ENCODE data around the gene ATP9B. TPM values are rescaled to one million over a fixed set of nuclear protein-coding genes. Genes with fewer than 3 reads are reported as not detected.

ATP9B gene
- polyA plus RNA-seq, 1 of the 3 experiments (the other 2 are of a cell fraction) = 11.2 TPM

GRCh38 chr18:79387615-79388014, 318.4 kb downstream of the ATP9B start:
- Histone ChIP-seq H4K20me1 (ENCODE audit: insufficient read depth) (no peaks in the 10 kb centered on the region), H2AFZ (ENCODE audit: low read depth) (no peak overlapping the region), H3K4me2 (no peak overlapping the region), H3K4me3 (ENCODE audit: low read depth in 2 of 2, low read length in 1 of 2) (no peak overlapping the region), H3K27ac (ENCODE audit: low read depth in 2 of 2, low read length in 1 of 2) (no peak overlapping the region), H3K36me3 (replicated peaks in 1 of 2; ENCODE audit: control insufficient read depth in 1 of 2, insufficient read depth in 2 of 2, low read length in 1 of 2) (no peaks in the 10 kb centered on the region), H3K4me1 (ENCODE audit: control insufficient read depth in 1 of 2, insufficient read depth in 2 of 2, low read depth in 1 of 2, low read length in 1 of 2) (no peaks in the 10 kb centered on the region; a peak in 1 of 4 replicates), H3K27me3 (ENCODE audit: insufficient read depth) (peaks cover 95% of the 10 kb centered on the region), H3K9me2 (no peaks in the 10 kb centered on the region), H3K9me3 (no peaks in the 10 kb centered on the region), H3F3A (replicated peaks; ENCODE audit: insufficient read depth) (no peaks in the 10 kb centered on the region), H3K79me2 (ENCODE audit: insufficient read depth) (no peaks in the 10 kb centered on the region), H3K9ac (no peak overlapping the region)
- POLR2A ChIA-PET = no interaction called here
- TF ChIP-seq TCF12 (IDR thresholded peaks at IDR 0.05) = no peak
- TF ChIP-seq RFX5 (IDR thresholded peaks at IDR 0.05; ENCODE audit: low read length) = no peak
- TF ChIP-seq POLR2AphosphoS5 (IDR thresholded peaks at IDR 0.05; ENCODE audit: low read depth, low read length) = no peak
- no peak for TF ChIP-seq EP300 (IDR thresholded peaks at IDR 0.05; ENCODE audit: borderline replicate concordance in 1 of 2, low read depth in 1 of 2, low read length in 1 of 2)
- no peak for TF ChIP-seq FOXJ3 (CRISPR knock-in tag; IDR thresholded peaks at IDR 0.05)
- no peak for TF ChIP-seq USF2 (IDR thresholded peaks at IDR 0.05; ENCODE audit: borderline replicate concordance, low read depth, low read length)
- TF ChIP-seq TAF1 (IDR thresholded peaks at IDR 0.05; ENCODE audit: borderline replicate concordance, low read depth, low read length) = no peak
- TF ChIP-seq RXRA (IDR thresholded peaks at IDR 0.05; ENCODE audit: borderline replicate concordance, low read depth) = no peak
- no peak for TF ChIP-seq TEAD4 (IDR thresholded peaks at IDR 0.05; ENCODE audit: borderline replicate concordance, insufficient read depth)
- WGBS (ENCODE audit: low lambda C conversion rate) = 8% methylated on average over 9 of the region's 11 CpGs
- CTCF ChIA-PET = no interaction called here
- no peak for DNase-seq

- Histone ChIP-seq H3K27me3 (ENCODE audit: insufficient read depth) (peaks cover 95% of the 10 kb centered on the region), H3K79me2 (ENCODE audit: insufficient read depth) (no peaks in the 10 kb centered on the region), H3F3A (replicated peaks; ENCODE audit: insufficient read depth) (no peaks in the 10 kb centered on the region), H3K4me2 (no peak overlapping the region), H3K4me3 (ENCODE audit: low read depth in 2 of 2, low read length in 1 of 2) (no peak overlapping the region), H3K27ac (ENCODE audit: low read depth in 2 of 2, low read length in 1 of 2) (no peak overlapping the region), H3K36me3 (replicated peaks in 1 of 2; ENCODE audit: control insufficient read depth in 1 of 2, insufficient read depth in 2 of 2, low read length in 1 of 2) (no peaks in the 10 kb centered on the region), H3K9ac (no peak overlapping the region), H3K9me2 (no peaks in the 10 kb centered on the region), H2AFZ (ENCODE audit: low read depth) (no peak overlapping the region), H4K20me1 (ENCODE audit: insufficient read depth) (no peaks in the 10 kb centered on the region), H3K9me3 (no peaks in the 10 kb centered on the region), H3K4me1 (ENCODE audit: control insufficient read depth in 1 of 2, insufficient read depth in 2 of 2, low read depth in 1 of 2, low read length in 1 of 2) (no peaks in the 10 kb centered on the region; a peak in 1 of 4 replicates)
- DNase-seq = no peak
- 0% methylated on average over 6 of the region's 7 CpGs for WGBS (ENCODE audit: low lambda C conversion rate)
- CTCF ChIA-PET = interaction anchor here (4.2 kb wide), 1 partner anchor 8 kb away, joined by 32 read pairs; no protein-coding TSS in a partner anchor
- TF ChIP-seq CHD2 (IDR thresholded peaks at IDR 0.05; ENCODE audit: low read length, partially characterized antibody) (no peak), USF2 (IDR thresholded peaks at IDR 0.05; ENCODE audit: borderline replicate concordance, low read depth, low read length) (no peak), RFX5 (IDR thresholded peaks at IDR 0.05; ENCODE audit: low read length) (no peak), NRF1 (IDR thresholded peaks at IDR 0.05; ENCODE audit: low read depth, low read length) (no peak), IRF3 (IDR thresholded peaks at IDR 0.05; ENCODE audit: low read depth, low read length) (no peak), RAD21 (IDR thresholded peaks at IDR 0.05; ENCODE audit: low read length) (no peak), EZH2phosphoT487 (IDR thresholded peaks at IDR 0.05; ENCODE audit: borderline replicate concordance, low read depth) (no peak), FOXM1 (IDR thresholded peaks at IDR 0.05; ENCODE audit: low read depth) (no peak), SMC3 (IDR thresholded peaks at IDR 0.05; ENCODE audit: low read depth, low read length) (no peak), POLR2AphosphoS5 (IDR thresholded peaks at IDR 0.05; ENCODE audit: low read depth, low read length) (no peak), YY1 (IDR thresholded peaks at IDR 0.05; ENCODE audit: low read depth) (no peak), ZBTB33 (IDR thresholded peaks at IDR 0.05; ENCODE audit: borderline replicate concordance, low read depth) (no peak), RCOR1 (IDR thresholded peaks at IDR 0.05; ENCODE audit: low read length) (no peak), MAX (IDR thresholded peaks at IDR 0.05; ENCODE audit: low read depth) (no peak), GABPA (IDR thresholded peaks at IDR 0.05; ENCODE audit: low read depth) (no peak)
- POLR2A ChIA-PET = no interaction called here
Observed at GRCh38 chr18:79388043-79388442, 318.8 kb downstream of the ATP9B start.
